Adrenal gland (tissue), 5 donors: ENCODE measurements around the gene C4A.
"Not testable (repeated sequence)": the region's sequence is repeated elsewhere in the genome, so short reads cannot be mapped to it uniquely, and the experiment has no call there.

Source experiments
- POLR2A ChIP-seq, 2 donors: fragments of 450-650 bp; IDR thresholded peaks; one replicate each; pipeline ENCODE4 v1.6.1; 2017; ENCODE audit warnings: antibody characterized with exemption in 2 of 2, mild to moderate bottlenecking in 2 of 2, moderate library complexity in 1 of 2
- TF ChIP-seq, protein P1 (sequence below), 6 experiments: fragments of 450-650 bp in 4 of 6; fragments of 200-600 bp in 2 of 6; sonication (generic) in 1 of 6; IDR thresholded peaks; 1 replicate in 5 of 6; 2 replicates in 1 of 6; pipeline versions ENCODE4 v1.5.1 to v1.8.0; 2016 to 2021; ENCODE audit warnings: antibody characterized with exemption in 6 of 6, mild to moderate bottlenecking in 2 of 6, moderate library complexity in 1 of 6
- donor health status: DM: no; HTN: no; CAD: no.

DNA sequence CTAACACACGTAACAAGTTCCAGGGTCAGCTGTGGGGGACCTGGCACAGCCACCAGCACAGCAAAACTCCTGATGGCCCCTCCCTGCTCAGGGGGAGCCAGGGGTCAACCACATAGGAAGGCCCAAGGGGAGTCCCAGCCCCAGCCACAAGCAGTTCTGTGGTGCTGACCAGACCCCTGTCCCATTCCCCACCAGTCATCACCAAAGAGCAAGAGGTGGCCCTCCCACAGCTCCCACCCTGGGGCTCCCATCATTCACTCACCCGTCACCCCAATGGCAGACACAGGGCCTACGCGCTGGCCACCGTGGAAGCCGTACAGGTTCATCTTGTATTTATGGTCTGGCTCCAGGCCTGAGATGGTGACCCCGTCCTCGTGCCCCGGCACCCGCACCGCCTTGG is 67.9 kb downstream of the C4A start:
- not testable (repeated sequence) for TF ChIP-seq POLR2A (IDR thresholded peaks at IDR 0.05)
- TF ChIP-seq, protein P1, sequence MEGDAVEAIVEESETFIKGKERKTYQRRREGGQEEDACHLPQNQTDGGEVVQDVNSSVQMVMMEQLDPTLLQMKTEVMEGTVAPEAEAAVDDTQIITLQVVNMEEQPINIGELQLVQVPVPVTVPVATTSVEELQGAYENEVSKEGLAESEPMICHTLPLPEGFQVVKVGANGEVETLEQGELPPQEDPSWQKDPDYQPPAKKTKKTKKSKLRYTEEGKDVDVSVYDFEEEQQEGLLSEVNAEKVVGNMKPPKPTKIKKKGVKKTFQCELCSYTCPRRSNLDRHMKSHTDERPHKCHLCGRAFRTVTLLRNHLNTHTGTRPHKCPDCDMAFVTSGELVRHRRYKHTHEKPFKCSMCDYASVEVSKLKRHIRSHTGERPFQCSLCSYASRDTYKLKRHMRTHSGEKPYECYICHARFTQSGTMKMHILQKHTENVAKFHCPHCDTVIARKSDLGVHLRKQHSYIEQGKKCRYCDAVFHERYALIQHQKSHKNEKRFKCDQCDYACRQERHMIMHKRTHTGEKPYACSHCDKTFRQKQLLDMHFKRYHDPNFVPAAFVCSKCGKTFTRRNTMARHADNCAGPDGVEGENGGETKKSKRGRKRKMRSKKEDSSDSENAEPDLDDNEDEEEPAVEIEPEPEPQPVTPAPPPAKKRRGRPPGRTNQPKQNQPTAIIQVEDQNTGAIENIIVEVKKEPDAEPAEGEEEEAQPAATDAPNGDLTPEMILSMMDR (IDR thresholded peaks at IDR 0.05) = not testable (repeated sequence)
